Stimulated activated CD4-positive, alpha-beta T cell treated with anti-CD3 and anti-CD28 coated beads, Interleukin-1b, Interleukin-23, amount 100 ng/mL, for 1 hour (primary cell): ENCODE results near the gene MICU1.
"Not testable (repeated sequence)": the region's sequence is repeated elsewhere in the genome, so short reads cannot be mapped to it uniquely, and the experiment has no call there.

Experiments used
- DNase-seq, 2 donors: peaks; one replicate each; pipeline ENCODE4 v3.0.0-alpha.2; 2020; ENCODE audit warnings: low read depth in 2 of 2

Gene MICU1

DNA sequence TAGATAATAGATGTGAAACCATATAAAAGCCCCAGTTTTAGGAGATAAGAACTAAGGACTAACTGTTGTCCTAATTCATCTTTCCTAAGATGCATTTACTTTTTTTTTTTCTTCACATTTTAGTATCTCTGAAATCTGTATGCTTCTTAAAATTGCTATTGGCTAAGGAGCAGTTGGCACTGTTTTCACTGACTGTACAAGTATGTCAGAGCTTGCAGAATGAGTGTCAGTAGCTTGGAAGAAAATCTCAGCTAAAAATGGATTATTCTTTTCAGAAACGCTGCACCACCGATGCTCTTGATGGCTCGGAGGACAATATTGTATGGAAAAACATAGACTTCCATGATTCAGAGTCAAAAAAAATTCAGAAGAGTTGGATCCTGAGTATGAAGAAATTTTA is 180.0 kb downstream of the MICU1 start:
- DNase-seq, result no peak

DNA sequence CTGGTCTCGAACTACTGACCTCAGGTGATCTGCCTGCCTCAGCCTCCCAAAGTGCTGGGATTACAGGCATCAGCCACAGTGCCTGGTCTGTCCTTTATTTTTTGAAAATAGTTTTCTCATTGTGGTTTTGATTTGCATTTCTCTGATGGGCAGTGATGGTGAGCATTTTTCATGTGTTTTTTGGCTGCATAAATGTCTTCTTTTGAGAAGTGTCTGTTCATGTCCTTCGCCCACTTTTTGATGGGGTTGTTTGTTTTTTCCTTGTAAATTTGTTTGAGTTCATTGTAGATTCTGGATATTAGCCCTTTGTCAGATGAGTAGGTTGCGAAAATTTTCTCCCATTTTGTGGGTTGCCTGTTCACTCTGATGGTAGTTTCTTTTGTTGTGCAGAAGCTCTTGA is 182.9 kb downstream of the MICU1 start:
- DNase-seq, result not testable (repeated sequence)

DNA sequence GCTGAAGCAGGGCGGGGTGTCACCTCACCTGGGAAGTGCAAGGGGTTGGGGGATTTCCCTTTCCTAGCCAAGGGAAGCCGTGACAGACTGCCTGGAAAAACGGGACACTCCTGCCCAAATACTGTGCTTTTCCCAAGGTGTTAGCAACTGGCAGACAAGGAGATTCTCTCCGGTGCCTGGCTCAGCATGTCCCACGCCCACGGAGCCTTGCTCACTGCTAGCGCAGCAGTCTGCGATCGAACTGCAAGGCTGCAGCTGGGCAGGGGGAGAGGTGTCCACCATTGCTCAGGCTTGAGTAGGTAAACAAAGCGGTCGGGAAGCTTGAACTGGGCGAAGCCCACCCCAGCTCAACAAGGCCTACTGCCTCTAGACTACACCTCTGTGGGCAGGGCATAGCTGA is 190.3 kb downstream of the MICU1 start:
- no peak for DNase-seq

DNA sequence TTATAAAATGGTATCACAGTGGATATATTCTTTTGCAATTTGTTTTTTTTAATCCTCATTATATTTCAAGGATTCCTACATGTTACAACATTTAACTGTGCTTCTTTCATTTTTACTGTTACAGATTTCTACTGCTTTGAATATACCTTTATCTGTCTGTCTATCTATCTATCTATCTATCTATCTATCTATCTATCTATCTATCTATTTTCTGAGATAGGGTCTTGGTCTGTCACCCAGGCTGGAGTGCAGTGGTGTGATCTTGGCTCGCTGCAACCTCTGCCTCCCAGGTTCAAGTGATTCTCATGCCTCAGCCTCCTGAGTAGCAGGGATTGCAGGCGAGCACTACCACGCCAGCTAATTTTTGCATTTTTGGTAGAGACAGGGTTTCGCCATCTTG is 194.9 kb downstream of the MICU1 start:
- DNase-seq, result not testable (repeated sequence)

DNA sequence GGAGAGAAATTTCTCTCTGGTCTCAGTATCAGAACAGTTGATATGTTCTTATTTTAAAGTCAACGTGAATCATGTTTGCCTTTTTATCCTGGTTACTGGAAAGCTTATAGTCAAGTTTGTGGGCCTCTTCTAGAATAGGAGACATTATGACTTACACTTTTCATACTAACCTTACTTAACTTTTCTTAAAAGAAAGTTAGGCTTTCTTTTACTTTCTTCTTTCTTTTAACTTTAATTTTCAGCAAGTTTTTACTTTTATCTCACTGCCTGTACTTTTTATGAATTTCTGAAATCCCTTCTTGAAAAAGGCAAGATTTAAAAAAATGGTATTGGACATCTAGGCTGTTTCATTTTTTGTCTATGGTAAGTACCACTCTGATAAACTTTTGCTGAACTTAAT is 195.9 kb downstream of the MICU1 start:
- no peak for DNase-seq

DNA sequence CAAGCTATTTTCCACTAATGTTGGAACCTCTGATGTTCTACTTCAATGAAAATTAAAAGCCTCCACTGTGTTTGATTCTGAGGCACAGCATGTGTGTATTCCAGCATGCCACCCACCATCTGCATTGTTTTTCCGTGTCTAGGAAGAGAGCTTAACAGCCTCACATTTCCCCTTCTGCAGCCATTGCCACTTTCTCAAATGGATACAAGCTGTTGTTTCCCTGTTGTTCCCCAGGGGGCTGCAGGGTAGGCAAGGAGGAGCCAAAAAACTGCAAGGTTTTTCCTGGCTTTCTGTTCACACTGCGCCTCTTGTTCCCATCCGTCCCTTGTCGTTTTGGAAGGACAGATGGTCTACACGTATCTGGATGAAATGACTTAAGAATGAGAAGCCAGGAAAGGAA is 198.9 kb downstream of the MICU1 start:
- DNase-seq, result no peak

DNA sequence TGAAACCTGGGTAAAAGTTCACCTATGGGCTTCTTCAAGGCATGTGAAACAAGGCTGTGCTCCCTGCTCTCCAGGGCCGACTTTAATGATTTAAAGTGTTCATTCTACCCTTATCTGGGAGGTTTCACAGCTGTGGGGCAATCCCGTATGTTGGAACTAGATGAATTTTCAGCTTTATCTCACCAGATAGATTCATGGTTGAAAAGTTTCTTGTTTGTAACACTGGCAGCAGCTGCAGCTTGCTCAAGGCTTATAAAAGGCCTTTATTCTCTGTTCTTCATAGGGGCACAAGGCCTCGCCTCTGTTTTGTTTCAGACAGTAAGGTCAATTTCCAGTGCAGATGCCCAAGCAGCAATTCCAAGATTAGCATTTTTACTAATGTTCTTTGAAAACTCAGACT is 200.7 kb downstream of the MICU1 start:
- DNase-seq, result no peak

DNA sequence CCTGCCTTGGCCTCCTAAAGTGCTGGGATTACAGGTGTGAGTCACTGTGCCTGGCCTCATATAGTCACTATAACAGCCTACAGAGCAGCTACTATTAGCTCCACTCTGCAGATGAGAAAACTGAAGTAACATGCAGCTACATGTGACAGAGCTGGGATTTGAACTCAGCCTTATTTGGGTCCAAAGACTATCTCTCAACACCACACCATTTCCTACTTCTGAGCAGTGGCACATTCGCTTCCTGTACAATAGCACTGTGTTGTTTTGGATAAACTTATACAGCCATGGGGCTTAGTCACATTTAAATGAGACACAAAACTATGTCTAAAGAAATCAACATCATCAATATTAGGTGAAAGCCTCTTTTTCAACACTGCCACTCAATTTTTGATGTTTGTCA is 201.3 kb downstream of the MICU1 start:
- DNase-seq, result no peak

DNA sequence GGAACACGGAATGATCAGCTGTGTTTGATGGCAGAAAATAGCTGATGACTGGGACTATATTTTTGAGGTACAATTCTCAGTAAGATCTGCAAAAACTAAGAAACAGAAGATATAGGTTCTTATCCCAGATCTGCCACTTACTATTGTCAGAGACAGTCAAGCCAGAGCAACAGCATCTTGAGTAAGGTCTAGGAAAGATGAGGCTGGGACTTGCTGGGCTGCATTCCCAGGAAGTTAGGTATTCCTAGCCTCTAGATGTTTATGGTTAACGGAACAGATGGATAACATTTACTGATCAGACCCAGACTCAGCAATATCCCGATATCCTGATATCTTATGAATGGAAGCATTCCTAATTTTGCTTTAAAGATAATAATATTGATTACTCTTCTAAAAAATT is 202.5 kb downstream of the MICU1 start:
- DNase-seq, result no peak

DNA sequence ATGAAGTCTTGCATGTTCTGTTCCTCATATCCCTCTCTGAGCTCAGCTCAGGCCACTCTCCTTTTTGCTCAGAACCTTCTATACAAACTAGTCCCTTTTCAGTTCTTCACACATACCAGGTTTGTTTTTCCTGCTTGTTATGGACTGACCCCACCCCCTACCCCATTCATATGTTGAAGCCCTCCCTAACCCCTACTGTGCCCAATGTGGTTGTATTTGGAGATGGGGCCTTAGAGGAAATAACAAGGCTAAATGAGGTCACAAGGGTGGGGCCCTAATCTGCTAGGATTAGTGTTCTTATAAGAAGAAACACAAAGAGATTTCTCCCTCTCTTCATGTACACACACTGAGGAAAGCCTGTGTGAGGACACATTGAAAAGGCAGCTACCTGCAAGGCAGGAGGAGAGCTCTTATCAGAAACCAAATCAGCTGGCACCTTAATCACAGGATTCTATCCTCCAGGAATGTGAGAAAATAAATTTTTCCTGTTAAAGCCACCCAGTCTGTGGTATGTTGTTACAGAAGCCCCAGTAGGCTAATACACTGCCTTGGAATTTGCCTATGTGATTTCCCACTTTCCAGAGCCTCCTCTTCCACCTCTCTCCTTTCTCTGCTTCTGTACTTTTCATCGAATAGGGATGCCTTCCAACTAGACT is 203.9 kb downstream of the MICU1 start:
- DNase-seq, result no peak

DNA sequence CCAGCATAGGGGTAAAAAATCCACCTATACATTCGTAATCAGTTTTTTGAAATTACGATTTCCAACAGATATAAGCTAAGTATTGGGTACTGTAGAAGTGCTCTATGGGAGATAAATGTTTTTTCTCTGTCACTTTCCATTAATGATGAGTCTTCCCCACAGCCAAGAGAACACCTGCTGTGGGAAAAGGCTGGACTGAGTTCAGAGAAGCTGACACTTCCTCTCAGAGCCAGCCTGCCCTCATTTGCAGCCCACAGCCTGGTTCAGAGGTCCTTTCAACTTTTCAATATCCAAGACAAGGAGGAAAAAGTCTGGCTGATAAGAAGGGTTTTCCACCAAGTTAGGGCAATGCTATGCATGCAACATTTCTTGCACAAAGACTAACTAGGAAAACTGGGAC is 206.6 kb downstream of the MICU1 start:
- no peak for DNase-seq

DNA sequence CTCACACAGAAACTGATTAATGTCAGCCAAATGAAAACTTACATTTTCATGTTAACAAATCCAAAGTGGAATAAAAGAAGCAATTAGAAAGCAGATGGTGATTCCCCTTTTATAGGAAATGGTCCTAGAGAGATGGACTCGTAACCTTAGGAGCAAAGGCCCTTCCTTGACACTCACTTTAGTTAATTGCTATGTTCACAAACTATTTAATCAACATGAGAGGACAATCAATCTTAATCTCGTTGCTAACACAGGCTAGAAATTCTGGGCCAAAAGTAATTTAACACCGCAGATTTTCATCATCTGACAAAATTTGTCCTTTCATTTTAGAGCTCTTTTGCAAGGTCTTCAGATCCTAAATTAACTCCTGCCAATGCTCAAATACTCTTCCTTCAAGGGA is 207.2 kb downstream of the MICU1 start:
- DNase-seq, result no peak

DNA sequence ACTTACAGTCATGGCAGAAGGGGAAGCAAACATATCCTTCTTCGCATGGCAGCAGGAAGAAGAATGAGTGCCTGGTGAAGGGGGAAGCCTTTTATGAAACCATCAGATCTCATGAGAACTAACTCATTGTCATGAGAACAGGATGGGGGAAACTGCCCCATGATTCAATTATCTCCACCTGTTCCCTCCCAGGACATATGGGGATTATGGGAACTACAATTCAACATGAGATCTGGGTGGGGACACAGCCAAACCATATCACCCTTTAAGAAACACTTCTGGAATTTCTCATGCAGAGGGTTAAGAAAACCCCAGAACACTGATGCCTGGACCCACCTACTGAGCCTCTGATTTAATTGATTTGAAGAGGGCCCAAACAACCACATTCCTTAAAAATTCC is 207.9 kb downstream of the MICU1 start:
- no peak for DNase-seq

DNA sequence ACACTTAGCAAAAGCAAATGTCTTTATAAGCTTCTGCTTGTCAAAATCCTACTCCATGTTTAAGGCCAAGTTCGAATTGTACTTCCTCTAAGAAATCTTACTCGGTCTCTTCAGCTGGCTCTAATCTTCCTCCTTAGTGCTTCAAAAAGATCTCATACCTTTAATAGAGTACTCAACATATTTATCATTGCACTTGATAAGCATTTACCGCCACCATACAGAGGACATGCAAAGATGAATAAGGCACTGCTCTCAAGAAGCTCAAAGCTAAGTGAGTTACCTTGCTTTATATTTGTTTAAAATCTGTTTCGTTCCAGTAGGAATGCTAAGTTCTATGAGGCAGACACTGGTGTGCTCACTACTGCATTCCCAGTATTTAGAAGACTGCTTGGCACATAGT is 209.2 kb downstream of the MICU1 start:
- DNase-seq, result no peak

DNA sequence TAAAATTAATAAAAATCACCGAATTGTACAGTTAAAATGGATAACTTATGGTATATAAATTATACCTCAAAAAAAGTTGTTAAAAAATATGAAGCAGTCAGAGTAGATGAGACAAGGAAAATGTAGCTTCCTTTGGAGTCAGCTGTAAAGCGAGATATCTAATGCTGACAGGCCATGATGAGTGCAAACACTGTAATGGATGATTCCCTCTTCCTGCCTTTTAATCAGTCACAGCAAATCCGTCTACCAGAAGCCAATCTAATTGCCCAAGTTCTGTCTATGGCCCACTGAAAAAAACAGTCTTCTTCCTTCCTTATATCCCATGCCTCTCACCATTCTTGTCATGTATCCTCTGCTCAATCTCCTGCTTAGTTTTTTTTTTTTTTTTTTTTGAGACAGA is 211.2 kb downstream of the MICU1 start:
- DNase-seq, result no peak

DNA sequence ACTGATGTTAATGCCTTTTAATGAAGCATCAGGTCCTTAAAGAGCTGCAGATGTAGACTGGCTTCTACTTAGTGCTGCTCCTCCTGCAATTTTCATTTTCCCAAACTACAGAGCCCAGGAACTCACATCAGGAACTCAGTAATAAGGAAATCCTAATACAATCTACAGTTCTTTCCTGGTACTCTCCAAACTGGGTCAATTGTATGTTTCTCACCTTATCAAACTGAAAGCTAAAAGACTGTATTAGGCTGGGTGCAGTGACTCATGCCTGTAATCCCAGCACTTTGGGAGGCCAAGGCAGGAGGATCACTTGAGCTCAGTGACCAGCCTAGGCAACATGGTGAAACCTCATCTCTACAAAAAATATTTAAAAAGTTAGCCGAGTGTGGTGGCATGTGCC is 216.7 kb downstream of the MICU1 start:
- no peak for DNase-seq

DNA sequence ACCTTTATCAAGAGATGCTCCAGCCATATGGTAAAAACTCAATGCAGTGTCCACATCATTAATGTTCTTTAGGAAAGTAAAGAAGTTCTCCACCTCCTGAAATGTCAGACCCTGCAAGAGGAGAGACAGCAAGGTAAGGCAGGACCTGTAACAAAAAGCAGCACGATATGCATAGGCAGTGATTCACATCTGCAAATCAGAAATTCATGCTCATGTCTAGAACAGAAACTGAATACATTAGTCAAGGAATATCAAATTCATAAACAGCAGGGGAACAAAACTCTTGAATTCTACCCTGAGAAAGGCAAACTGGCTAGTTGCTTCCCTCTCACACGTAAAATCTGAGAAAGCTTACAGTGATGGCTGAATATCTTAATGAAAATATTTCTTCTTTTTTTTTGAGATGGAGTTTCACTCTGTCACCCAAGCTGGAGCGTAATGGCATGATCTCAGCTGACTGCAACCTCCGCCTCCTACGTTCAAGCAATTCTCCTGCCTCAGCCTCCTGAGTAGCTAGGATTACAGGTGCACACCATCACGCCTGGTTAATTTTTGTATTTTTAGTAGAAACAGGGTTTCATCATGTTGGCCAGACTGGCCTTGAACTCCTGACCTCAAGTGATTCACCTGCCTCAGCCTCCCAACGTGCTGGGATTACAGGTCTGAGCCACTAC is 217.8 kb downstream of the MICU1 start:
- DNase-seq, result no peak

DNA sequence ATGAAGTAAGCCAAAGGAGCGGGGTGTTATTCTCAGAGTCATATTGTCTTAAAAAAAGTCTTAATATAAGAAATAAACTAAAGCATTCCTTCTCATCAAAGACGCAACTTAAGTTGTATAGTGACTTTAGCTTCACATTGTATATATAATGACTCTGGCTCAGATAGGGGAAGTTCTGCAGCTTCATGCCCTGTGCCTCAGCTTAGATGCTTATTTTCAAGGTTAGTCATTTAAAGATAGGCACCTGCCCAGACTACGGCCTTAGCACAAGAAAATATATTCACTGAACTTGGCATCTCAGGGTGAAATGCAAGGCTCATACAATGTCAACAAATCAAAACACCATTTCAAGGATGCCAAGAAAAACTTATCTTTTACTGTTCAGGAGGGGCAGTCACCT is 218.4 kb downstream of the MICU1 start:
- DNase-seq, result no peak

DNA sequence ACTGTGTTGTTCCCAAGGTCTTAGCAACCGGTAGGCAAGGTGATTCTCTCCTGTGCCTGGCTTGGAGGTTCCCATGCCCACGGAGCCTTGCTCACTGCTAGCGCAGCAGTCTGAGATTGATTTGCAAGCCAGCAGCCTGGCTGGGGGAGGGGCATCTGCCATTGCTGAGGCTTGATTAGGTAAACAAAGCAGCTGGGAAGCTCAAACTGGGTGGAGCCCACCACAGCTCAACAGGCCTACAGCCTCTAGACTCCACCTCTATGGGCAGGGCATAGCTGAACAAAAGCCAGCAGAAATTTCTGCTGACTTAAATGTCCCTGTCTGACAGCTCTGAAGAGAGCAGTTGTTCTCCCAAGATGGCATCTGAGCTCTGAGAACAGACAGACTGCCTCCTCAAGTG is 230.3 kb downstream of the MICU1 start:
- not testable (repeated sequence) for DNase-seq

DNA sequence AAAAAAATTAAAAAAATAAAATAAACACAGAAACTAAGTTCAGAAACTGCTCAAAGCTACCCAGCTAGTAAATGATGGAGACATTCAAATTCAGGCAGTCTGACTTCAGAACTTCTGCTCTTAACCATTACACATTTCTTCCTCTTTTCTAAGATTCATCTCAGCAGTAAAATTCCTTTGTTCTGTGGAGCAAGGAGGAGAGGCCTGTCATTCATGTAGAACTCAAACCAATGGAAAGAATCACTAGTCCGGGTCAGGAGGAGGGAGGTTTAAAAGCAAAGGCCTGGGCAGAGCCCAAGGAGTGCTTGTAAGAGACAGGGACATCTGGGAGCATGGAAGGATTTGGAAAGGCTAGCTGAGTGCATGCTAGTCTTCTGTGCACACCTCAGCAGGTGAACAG is 233.3 kb downstream of the MICU1 start:
- DNase-seq, result no peak

DNA sequence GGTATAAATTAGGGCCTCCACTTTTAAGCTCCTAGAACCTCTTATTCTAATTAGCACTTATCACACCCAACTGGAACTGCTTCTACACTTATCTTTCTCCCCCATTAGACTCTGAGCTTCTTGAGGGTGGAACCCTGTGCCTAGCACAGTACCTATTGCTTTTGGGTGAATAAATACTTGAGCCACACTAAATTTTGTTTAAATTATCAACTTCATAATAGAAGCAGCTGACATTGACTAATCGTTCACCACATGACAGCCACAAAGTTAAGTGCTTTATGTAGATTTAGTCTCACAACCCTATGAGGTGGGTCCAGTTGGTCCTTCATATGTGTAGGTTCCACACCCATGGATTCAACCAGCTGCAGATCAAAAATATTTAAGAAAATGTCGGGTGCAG is 235.1 kb downstream of the MICU1 start:
- no peak for DNase-seq

DNA sequence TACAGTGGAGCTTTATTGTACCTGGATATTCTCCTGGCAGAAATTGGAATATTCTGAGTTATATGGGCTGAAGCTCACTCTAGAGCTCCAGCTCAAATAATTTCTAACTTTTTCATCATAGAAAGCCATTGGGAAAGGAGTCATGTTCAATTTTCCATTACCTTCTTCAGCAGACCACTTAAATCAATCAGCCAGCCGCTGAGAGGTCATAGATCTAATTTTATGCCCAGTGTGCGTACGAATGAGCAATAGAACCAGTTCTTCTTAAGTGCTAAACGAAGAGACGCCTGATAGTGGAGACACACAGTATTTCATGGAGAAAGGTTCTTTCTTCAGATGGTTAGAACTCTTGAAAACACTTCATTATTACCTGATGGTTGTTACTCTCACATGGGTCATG is 236.2 kb downstream of the MICU1 start:
- no peak for DNase-seq

DNA sequence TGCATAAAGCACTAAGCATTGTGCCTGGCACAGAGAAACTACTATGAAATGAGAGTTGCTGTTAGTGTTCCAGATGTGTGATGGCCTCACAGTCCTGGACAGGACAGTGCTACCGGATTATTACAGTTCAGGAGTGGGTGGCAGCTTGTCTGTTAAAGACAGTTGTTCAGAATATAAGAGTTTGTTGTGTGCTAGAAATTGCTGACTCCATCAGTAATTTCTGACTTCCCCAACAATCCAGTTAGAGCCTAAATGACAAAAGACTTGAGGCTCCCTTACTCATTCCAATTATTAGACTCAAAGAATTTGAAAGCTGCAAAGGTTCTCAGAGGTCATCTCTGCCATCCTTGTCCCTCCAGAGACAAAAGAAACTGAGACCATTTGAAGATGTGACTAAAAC is 236.9 kb downstream of the MICU1 start:
- no peak for DNase-seq

DNA sequence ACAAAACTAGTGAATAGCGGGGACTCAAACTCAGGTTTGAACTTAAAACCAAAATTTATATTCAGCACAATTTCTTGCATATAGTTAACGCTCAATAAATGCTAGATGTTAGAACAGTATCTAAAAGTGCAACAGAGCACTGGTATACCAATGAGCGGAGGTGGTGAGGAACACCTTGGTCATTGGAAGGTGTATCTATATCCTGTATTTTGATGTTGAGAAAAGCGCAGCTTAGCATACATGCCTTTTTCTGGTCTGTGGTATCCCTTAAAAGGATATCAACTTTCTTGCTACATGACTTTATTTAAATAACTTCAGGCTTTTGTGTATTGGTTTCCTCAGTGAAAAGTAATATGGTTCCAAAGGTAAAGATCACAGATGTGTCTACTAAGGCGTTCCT is 237.8 kb downstream of the MICU1 start:
- DNase-seq, result no peak
